Erythroblast (primary cell): Measurements from ENCODE around the gene CLCF1.

Experiments used
- GATA1 ChIP-seq: IDR thresholded peaks from 2 replicates; pipeline ENCODE4 v1.6.1; 2011; ENCODE audit warnings: low read depth, mild to moderate bottlenecking, control low read depth, low read length, moderate library complexity
- POLR2A ChIP-seq: IDR thresholded peaks from 2 replicates; pipeline ENCODE4 v1.6.1; 2011; ENCODE audit warnings: mild to moderate bottlenecking, low read length

DNA sequence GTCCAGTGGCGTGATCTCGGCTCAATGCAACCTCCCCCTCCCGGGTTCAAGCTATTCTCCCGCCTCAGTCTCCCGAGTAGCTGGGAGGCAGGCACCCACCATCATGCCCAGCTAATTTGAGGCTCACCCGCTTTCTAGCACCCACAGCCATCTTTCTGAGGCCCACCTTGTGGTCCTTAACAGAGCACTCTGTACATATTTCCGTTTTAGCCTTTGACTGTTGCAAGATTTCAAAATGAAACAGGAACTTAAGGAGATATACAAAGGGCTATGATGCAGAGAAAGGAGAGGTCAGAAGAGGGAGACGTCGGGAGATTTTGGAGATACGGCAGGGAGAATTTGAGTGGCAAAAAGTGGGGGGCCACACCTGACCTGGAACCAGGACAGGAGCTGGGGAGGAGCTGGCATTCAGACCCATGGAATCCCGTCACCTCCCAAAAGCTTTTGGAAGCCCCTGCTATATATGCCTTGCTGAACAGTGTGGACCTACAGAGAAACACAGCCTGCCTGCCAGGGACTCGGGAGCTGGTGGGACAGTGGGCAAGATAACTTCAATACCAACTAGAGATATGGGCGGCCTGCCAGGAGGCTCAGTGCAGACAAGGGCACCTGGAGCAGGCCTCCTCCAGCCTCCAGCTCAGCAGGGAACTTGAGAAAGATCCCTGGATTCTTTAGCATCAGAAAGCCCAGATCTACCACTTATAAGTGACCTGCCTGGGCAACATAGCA, 8.0 kb upstream of the CLCF1 start:
- no peak for TF ChIP-seq POLR2A
- TF ChIP-seq GATA1, result no peak
